PC-3 (cell line): Measurements from ENCODE around the gene CSNK1G2.

Source experiments
- CTCF ChIP-seq: fragments of 300-600 bp; sonication (generic); conservative IDR thresholded peaks from 2 replicates; pipeline ENCODE4 v1.5.1; 2017; ENCODE audit warnings: antibody characterized with exemption, low read depth, mild to moderate bottlenecking, low read length
- EZH2 ChIP-seq: fragments of 300-600 bp; sonication (generic); IDR thresholded peaks from one replicate; pipeline ENCODE4 v1.6.1; 2017; ENCODE audit warnings: antibody characterized with exemption, mild to moderate bottlenecking, low read length; ENCODE audit not compliant: unreplicated experiment
- EZH2phosphoT487 ChIP-seq: fragments of 300-600 bp; sonication (generic); IDR thresholded peaks from 2 replicates; pipeline ENCODE4 v1.6.1; 2018; ENCODE audit warnings: mild to moderate bottlenecking, antibody characterized with exemption, low read length, borderline replicate concordance

GRCh38 chr19:2027361-2027760, 86.4 kb downstream of the CSNK1G2 start:
- TF ChIP-seq CTCF (no peak), EZH2 (no peak), EZH2phosphoT487 (no peak)
